Activated T-helper 2 cell treated with anti-CD3 and anti-CD28 coated beads, Interferon-gamma antibody, Interleukin-2, Interleukin-4, amounts not matched to agents 10 μg/mL and 5 μg/mL and 100 μg/mL, durations not matched to agents 14 hours and 24 hours and 36 hours (primary cell): Measurements from ENCODE around the gene LGALSL. TPM values are rescaled to one million over a fixed set of nuclear protein-coding genes. Genes with fewer than 3 reads are reported as not detected.

Experiments
- DNase-seq: peaks from one replicate; pipeline ENCODE4 v3.0.0; 2021; ENCODE audit warnings: low spot score
- H3K27ac Mint-ChIP-seq: one replicate; pipeline ENCODE4 v1.8.0; 2021; ENCODE audit warnings: mixed read lengths
- H3K27me3 Mint-ChIP-seq: one replicate; pipeline ENCODE4 v1.8.0; 2021; ENCODE audit warnings: low read depth, mixed read lengths
- H3K36me3 Mint-ChIP-seq: one replicate; pipeline ENCODE4 v1.8.0; 2021; ENCODE audit warnings: low read depth, mixed read lengths
- H3K4me1 Mint-ChIP-seq: one replicate; pipeline ENCODE4 v1.8.0; 2021; ENCODE audit warnings: low read depth, mixed read lengths
- H3K4me3 Mint-ChIP-seq: one replicate; pipeline ENCODE4 v1.8.0; 2021; ENCODE audit warnings: low read depth, mild to moderate bottlenecking, moderate library complexity, mixed read lengths
- H3K9me3 Mint-ChIP-seq: one replicate; pipeline ENCODE4 v1.8.0; 2021; ENCODE audit warnings: mixed read lengths
- intact Hi-C: fragments of 100-400 bp; cut with micrococcal nuclease; formaldehyde crosslinking; loops from one replicate; pipeline ENCODE4 v1.15.1; 2023
- total RNA-seq: library from RNA; stranded (reverse); gene quantifications from 2 replicates; pipeline ENCODE4 v1.2.3, GENCODE V29; 2022

LGALSL gene
- total RNA-seq, 1 donor from 2014 or later, result 2.6 TPM

DNA sequence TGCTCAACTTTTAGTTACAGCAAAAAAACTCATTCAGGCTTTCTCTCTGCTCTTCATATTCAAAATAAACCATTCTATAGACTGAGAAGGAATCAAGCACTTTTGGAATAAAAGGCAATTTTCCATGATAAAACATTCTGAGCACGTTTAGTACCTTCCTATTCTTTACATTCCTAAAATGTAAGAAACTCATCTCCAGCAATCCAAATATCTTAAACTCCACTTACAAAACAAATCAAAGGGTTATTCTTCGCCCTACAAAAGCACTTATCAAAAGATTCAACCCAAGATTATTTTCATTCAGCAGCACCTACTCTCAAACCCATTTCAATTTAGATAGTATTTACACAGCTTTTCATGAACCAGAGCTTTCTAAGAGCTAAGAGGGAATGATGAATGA is 2.9 kb upstream of the LGALSL start:
- Mint-ChIP-seq H3K27me3 (peaks cover 54% of the 10 kb centered on the region), H3K9me3 (no peaks in the 10 kb centered on the region), H3K36me3 (no peaks in the 10 kb centered on the region), H3K4me1 (peaks cover 5% of the 10 kb centered on the region), H3K4me3 (no peak overlapping the region), H3K27ac (no peak overlapping the region)
- intact Hi-C loops, result loop anchor here (10.0 kb wide), 1 partner anchor 86 kb away; no protein-coding TSS in a partner anchor
- no peak for DNase-seq

DNA sequence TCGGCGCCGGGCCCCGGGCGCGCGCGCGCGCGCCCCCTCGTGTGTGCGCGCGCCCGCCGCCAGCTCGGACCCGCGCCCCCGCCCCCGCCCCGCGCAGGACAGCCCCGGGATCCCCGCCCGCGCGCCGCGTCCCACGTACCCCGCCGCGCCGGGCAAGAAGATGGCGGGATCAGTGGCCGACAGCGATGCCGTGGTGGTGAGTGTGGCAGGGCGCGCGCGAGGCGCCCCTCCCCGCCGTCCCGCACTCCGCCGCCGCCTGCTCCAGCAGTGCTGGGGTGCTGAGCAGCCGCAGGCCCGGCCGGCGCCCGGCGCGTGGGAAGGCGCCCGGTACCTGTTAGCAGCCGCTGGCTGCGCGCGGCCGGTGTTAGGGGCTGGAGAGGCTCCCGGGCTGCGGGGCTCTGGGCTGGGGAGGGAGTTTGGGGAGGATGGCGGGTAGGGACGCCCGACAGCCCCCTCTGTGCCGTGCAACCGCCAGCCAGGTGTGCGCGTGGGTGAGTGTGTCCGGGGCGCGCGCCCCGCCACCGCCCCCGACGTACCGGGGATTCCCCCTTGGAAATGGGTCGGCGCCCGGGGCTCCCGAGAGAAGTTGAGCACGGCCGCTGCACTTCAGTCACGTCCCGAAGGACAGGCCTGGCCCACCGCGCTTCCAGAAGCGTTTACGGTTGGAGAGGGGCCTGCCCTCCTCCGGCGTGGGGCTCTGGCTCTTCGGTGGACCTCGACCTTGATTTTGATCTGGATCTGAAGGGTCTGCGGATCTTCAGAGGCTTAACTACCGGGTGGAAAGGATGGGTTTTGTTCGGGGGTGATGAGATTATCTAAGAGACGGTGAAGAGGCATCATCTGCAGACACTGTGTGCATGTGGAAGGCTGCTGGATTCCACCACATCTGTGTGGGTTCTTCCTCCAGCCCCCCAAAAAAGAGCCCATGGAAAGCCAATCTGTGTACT is 697 bp downstream of the LGALSL start:
- Mint-ChIP-seq H3K9me3 (no peaks in the 10 kb centered on the region), H3K27ac (no peak overlapping the region), H3K36me3 (no peaks in the 10 kb centered on the region), H3K27me3 (peaks cover 46% of the 10 kb centered on the region), H3K4me3 (peak overlapping the region; percentile 78), H3K4me1 (peaks cover 5% of the 10 kb centered on the region)
- intact Hi-C loops, result loop anchor here (10.0 kb wide), 1 partner anchor 90 kb away; no protein-coding TSS in a partner anchor
- DNase-seq, result peak; percentile 31

DNA sequence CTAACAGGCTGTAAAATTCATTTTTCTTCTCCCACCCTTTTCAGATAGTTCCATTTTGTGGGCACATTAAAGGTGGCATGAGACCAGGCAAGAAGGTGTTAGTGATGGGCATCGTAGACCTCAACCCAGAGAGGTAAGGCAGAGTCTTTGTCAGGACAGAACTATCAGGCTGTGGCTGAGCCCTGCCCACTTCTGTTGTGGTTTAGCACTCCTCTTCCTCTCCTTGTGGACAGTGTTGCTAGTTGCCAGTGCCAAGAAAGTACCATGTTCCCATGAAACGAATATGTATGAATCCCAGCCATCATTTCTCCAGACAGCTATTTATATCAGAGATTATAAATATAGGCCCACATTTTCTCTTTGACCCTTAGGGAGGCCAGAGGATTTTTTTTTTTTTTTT is 1.6 kb downstream of the LGALSL start:
- Mint-ChIP-seq H3K4me3 (peak overlapping the region; percentile 78), H3K36me3 (no peaks in the 10 kb centered on the region), H3K27me3 (peaks cover 45% of the 10 kb centered on the region), H3K9me3 (no peaks in the 10 kb centered on the region), H3K27ac (no peak overlapping the region), H3K4me1 (peaks cover 5% of the 10 kb centered on the region)
- no peak for DNase-seq
- intact Hi-C loops, result loop anchor here (10.0 kb wide), 1 partner anchor 91 kb away; no protein-coding TSS in a partner anchor

DNA sequence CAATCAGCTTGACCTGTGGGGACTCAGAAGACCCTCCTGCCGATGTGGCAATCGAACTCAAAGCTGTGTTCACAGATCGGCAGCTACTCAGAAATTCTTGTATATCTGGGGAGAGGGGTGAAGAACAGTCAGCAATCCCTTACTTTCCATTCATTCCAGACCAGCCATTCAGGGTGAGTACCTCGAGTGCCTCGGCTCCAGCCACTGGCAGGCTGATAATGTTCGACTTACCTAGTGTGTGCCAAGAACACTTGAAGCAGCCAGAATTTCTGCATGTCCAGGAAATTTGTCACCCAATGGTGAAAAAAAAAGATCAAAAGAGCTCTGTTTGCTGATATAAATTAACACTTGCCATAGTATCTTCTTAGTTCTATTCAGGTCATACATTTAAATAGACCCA is 2.3 kb downstream of the LGALSL start:
- no peak for DNase-seq
- Mint-ChIP-seq H3K4me1 (peaks cover 5% of the 10 kb centered on the region), H3K36me3 (no peaks in the 10 kb centered on the region), H3K9me3 (no peaks in the 10 kb centered on the region), H3K4me3 (no peak overlapping the region), H3K27me3 (peaks cover 39% of the 10 kb centered on the region), H3K27ac (no peak overlapping the region)
- intact Hi-C loops, result loop anchor here (10.0 kb wide), 1 partner anchor 91 kb away; no protein-coding TSS in a partner anchor

DNA sequence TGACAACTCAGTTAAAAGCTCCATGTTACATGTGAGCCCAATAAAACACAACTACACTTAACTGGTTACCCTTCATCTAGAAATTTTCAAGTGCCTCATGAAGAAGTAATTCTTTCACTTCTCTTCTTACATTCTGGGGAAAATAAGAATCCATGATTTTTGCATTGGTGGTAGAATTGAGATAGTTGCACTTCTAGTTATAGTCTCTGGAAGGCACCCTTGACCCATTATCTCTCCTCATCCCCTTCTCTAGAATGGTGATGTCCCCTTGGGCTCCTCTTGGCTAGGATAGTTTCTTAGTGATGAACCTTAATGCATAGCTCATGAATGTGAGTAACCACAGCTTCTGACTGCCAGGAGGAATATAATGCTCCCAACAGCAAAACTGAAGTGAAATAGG is 3.6 kb downstream of the LGALSL start:
- Mint-ChIP-seq H3K4me1 (peaks cover 11% of the 10 kb centered on the region), H3K36me3 (no peaks in the 10 kb centered on the region), H3K27ac (no peak overlapping the region), H3K9me3 (no peaks in the 10 kb centered on the region), H3K4me3 (no peak overlapping the region), H3K27me3 (peaks cover 30% of the 10 kb centered on the region)
- DNase-seq, result no peak
- intact Hi-C loops, result loop anchor here (10.0 kb wide), 1 partner anchor 93 kb away; no protein-coding TSS in a partner anchor

DNA sequence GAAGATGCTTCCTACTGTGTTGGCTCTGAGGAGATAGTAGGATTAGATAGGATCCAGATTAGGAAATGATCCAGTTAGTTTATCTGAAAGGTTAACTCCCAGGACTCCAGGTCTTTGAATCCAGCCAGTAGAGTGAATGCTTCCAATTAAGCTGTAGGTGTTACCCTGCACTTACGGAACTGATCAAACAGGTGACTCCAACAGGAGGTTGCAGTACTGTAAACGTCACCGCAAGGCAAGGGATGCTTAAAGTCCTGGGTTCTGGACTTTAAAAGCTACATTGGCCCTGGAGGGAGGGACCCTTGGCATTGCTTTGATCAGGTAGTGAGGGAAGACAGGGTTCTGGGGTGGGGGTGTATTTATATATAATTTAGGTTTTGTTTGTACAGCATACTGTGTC is 5.6 kb downstream of the LGALSL start:
- H3K27me3 Mint-ChIP-seq, result peaks cover 32% of the 10 kb centered on the region
- H3K9me3 Mint-ChIP-seq, result no peaks in the 10 kb centered on the region
- no peak for DNase-seq
- intact Hi-C loops, result loop anchor here (10.0 kb wide), 1 partner anchor 95 kb away; no protein-coding TSS in a partner anchor
- no peak overlapping the region for H3K27ac Mint-ChIP-seq
- H3K4me1 Mint-ChIP-seq, result peaks cover 9% of the 10 kb centered on the region
- no peaks in the 10 kb centered on the region for H3K36me3 Mint-ChIP-seq
- no peak overlapping the region for H3K4me3 Mint-ChIP-seq

DNA sequence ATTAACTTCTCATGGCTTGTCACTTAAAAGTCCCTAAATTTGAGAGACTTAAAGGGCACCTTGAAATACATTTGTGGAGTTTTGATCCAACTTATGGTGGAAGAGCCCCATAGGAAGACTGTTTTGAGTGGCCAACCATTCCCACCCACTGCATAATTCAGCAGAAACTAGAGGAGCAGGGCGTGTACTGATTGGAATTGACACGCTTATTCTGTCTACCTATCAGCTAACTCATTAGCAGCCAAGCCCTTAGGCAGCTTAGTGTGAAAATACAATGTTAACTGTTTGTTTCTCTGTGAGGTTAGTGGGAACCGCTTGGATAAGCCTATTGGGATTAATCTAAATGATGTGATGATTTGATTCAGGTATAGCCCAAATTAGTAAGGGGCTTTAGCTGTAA is 6.4 kb downstream of the LGALSL start:
- H3K27me3 Mint-ChIP-seq, result peaks cover 27% of the 10 kb centered on the region
- H3K9me3 Mint-ChIP-seq, result no peaks in the 10 kb centered on the region
- H3K36me3 Mint-ChIP-seq, result no peaks in the 10 kb centered on the region
- H3K27ac Mint-ChIP-seq, result no peak overlapping the region
- H3K4me1 Mint-ChIP-seq, result peaks cover 6% of the 10 kb centered on the region
- no peak for DNase-seq
- no peak overlapping the region for H3K4me3 Mint-ChIP-seq
- intact Hi-C loops, result no loop called here

DNA sequence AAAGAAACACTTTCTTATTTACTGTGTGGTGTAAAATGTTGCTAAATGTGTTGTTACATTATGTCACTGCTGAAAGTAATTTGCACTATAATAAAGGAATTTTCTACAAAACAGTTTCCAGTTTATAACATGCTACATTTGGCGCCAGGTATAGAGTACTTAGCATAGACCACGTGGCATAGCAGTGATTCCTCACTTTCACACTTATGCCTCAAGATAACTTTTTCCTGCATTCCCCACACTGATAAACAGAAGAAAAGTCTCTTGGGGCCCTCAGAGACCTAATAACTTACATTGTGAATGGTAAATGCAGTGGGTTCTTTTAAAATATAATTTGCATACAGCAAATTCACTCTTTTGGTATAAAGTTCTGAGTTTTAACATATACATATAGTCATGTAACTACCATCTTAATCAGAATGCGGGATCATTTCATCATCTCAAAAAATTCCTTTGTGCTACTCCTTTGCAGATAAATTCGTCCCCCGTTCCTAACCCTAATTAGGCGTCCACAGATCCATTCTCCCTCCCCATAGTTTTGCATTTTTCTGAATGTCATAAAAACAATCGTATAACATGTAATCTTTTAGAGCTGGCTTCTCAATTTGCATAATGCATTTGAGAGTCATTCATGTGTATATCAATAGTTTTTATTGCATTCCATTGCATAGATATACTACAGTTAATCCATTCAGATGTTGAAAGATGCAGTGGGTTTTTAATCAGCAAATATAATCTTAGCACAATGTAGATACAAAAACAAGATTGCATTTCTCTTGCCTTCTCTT is 7.5 kb downstream of the LGALSL start:
- Mint-ChIP-seq H3K4me3 (no peak overlapping the region), H3K36me3 (no peaks in the 10 kb centered on the region), H3K27ac (no peak overlapping the region), H3K9me3 (no peaks in the 10 kb centered on the region), H3K27me3 (peaks cover 17% of the 10 kb centered on the region), H3K4me1 (peaks cover 6% of the 10 kb centered on the region)
- no peak for DNase-seq
- intact Hi-C loops, result no loop called here

DNA sequence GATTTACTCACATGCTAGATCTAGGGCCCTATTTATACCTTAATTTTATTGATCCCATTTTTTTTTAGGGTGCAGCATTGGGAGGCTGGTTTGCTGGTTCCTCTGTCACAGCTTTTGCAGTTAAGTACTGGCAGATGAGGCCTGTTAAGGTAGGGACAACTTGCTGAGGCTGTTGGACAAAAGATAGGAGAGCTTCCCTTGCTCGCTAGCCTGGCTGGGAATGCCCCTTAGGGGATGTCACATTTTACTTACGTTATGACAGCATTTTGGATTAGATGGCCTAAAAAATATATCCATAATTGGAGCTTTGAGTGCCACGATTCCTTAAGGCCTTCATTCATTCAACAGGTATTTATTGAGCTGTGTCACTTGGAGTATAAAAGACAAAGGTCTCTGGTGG is 8.2 kb downstream of the LGALSL start:
- intact Hi-C loops, result no loop called here
- DNase-seq, result no peak
- Mint-ChIP-seq H3K9me3 (no peaks in the 10 kb centered on the region), H3K4me1 (peaks cover 6% of the 10 kb centered on the region), H3K36me3 (no peaks in the 10 kb centered on the region), H3K4me3 (no peak overlapping the region), H3K27ac (no peak overlapping the region), H3K27me3 (peaks cover 12% of the 10 kb centered on the region)

DNA sequence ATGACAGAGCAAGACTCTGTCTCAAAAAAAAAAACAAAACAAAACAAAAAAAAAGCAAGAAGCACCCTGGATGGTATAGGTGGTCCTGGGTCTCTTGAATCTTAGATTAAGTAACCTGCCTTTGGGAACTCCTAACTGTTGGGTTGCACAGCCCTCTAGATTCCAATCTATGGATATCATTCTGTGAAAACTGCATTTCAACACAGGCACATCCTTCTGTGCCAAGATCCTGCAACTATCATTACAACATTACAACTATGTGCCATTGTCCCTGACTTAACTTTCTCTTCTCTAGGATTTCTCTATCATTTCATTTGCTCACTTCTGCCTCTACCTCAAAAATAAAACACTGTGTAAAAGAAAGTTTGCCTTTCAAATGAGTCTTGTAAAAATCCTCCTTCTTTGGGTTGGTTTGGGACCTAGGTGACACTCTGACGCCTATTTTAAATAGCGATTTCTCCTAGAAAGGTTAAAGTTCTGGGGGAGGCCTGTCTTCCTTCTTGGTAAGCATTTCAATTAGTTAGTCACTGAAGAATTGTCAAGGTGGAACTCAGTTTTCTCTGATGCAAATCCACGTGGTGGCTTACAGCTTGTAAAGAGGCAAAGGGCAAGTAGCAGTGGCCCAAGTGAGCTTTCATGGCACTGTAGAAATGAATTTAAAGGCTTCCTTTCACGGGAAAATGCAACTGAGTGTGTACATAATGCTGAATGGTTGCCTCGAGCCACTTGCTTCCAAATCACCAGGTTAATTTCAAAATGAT is 9.2 kb downstream of the LGALSL start:
- H3K4me3 Mint-ChIP-seq, result no peak overlapping the region
- no peaks in the 10 kb centered on the region for H3K9me3 Mint-ChIP-seq
- H3K27ac Mint-ChIP-seq, result no peak overlapping the region
- peaks cover 10% of the 10 kb centered on the region for H3K27me3 Mint-ChIP-seq
- DNase-seq, result no peak
- no peaks in the 10 kb centered on the region for H3K36me3 Mint-ChIP-seq
- peaks cover 6% of the 10 kb centered on the region for H3K4me1 Mint-ChIP-seq
- intact Hi-C loops, result no loop called here

DNA sequence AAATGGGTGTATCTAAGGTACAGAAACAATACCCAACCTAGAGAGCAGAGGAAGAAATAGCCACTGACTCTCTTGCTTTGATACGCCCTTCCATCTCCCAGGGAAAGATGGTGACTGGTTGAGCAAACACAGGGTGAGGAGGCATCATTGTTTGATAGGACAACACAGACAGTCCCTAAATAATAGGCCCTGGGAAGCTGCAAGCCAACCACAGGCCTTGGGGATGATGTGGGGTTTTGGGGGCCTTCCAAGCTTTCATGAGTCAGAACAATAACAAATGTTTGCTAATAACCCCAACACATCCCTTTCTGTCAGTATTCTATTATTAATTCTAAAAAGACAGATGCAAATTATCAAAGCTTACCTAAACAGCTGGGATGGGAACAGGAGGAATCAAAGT is 9.8 kb downstream of the LGALSL start:
- DNase-seq, result no peak
- Mint-ChIP-seq H3K27me3 (peaks cover 13% of the 10 kb centered on the region), H3K4me3 (no peak overlapping the region), H3K4me1 (peaks cover 6% of the 10 kb centered on the region), H3K9me3 (no peaks in the 10 kb centered on the region), H3K27ac (no peak overlapping the region), H3K36me3 (no peaks in the 10 kb centered on the region)
- intact Hi-C loops, result no loop called here

DNA sequence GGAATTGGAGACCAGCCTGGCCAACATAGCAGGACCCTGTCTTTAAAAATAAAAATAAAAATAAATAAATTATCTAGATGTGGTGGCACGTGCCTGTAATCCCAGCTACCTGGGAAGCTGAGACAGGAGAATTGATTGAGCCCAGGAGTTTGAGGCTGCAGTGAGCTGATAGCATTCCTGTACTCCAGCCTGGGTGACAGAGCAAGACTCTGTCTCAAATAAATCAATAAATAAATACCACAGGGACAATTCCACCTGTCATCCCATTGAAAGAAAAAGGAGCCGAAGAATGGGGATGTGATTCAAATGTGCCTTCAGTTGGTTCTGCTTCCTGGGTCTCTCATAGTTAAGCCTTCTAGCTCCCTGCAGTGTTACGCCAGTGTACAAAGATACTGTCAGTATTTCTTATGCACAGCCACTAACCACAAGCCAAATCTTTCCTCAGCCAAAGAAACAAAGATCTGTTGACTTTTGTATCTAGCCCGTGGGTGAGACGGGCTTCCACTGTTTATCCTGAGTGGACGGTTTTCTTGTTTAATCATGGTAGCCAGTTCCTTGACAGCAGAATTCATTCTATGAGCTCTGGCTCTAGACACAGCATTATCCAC is 12.6 kb downstream of the LGALSL start:
- no peak overlapping the region for H3K27ac Mint-ChIP-seq
- H3K36me3 Mint-ChIP-seq, result no peaks in the 10 kb centered on the region
- peaks cover 6% of the 10 kb centered on the region for H3K4me1 Mint-ChIP-seq
- H3K27me3 Mint-ChIP-seq, result peaks cover 17% of the 10 kb centered on the region
- DNase-seq, result no peak
- no peak overlapping the region for H3K4me3 Mint-ChIP-seq
- intact Hi-C loops, result no loop called here
- H3K9me3 Mint-ChIP-seq, result no peaks in the 10 kb centered on the region
